Measurements from ENCODE around the gene ZNF2. TPM values are rescaled to one million over a fixed set of nuclear protein-coding genes. Genes with fewer than 3 reads are reported as not detected.
"Not testable (repeated sequence)": the region's sequence is repeated elsewhere in the genome, so short reads cannot be mapped to it uniquely, and the experiment has no call there.

Gene ZNF2
- total RNA-seq, 1 experiment from 2014 or later: 3.3 TPM

GRCh38 chr2:95185973-95186372 lies 20.4 kb downstream of the ZNF2 start:
- no peak for DNase-seq (ENCODE audit: low read depth)
- in situ Hi-C loops (cut with HindIII; ENCODE audit: low pct_unique_long_range_greater_than_20kb, low sequenced_read_pairs): no loop called here

GRCh38 chr2:95192956-95193355 lies 27.3 kb downstream of the ZNF2 start:
- in situ Hi-C loops (cut with HindIII; ENCODE audit: low pct_unique_long_range_greater_than_20kb, low sequenced_read_pairs): not testable (repeated sequence)
- DNase-seq (ENCODE audit: low read depth): peak; percentile 18

- DNase-seq (ENCODE audit: low read depth): no peak
- in situ Hi-C loops (cut with HindIII; ENCODE audit: low pct_unique_long_range_greater_than_20kb, low sequenced_read_pairs): no loop called here
Observed at GRCh38 chr2:95203911-95204310, 38.3 kb downstream of the ZNF2 start.

- in situ Hi-C loops (cut with HindIII; ENCODE audit: low pct_unique_long_range_greater_than_20kb, low sequenced_read_pairs): no loop called here
- DNase-seq (ENCODE audit: low read depth): no peak
Observed at GRCh38 chr2:95204396-95204795, 38.8 kb downstream of the ZNF2 start.

- in situ Hi-C loops (cut with HindIII; ENCODE audit: low pct_unique_long_range_greater_than_20kb, low sequenced_read_pairs): no loop called here
- DNase-seq (ENCODE audit: low read depth): no peak
Observed at GRCh38 chr2:95206096-95206495, 40.5 kb downstream of the ZNF2 start.

- peak; percentile 97 for DNase-seq (ENCODE audit: low read depth)
- in situ Hi-C loops (cut with HindIII; ENCODE audit: low pct_unique_long_range_greater_than_20kb, low sequenced_read_pairs): no loop called here
Observed at GRCh38 chr2:95207111-95207961, 41.7 kb downstream of the ZNF2 start, which contains the start of gene ZNF892. TSS of gene ZNF892 (plus strand) at chr2:95207521. CDS start at chr2:95207816, 295 bp downstream.

GRCh38 chr2:95208106-95208505 lies 42.5 kb downstream of the ZNF2 start:
- DNase-seq (ENCODE audit: low read depth): no peak
- in situ Hi-C loops (cut with HindIII; ENCODE audit: low pct_unique_long_range_greater_than_20kb, low sequenced_read_pairs): no loop called here

GRCh38 chr2:95215018-95215612 lies 49.5 kb downstream of the ZNF2 start:
- in situ Hi-C loops (cut with HindIII; ENCODE audit: low pct_unique_long_range_greater_than_20kb, low sequenced_read_pairs): no loop called here
- DNase-seq (ENCODE audit: low read depth): peak; percentile 19

- no peak for DNase-seq (ENCODE audit: low read depth)
- in situ Hi-C loops (cut with HindIII; ENCODE audit: low pct_unique_long_range_greater_than_20kb, low sequenced_read_pairs): no loop called here
Observed at GRCh38 chr2:95220449-95220848, 54.8 kb downstream of the ZNF2 start.

GRCh38 chr2:95225658-95226057 lies 60.0 kb downstream of the ZNF2 start:
- DNase-seq (ENCODE audit: low read depth): no peak
- in situ Hi-C loops (cut with HindIII; ENCODE audit: low pct_unique_long_range_greater_than_20kb, low sequenced_read_pairs): no loop called here

GRCh38 chr2:95231723-95232122 lies 66.1 kb downstream of the ZNF2 start:
- in situ Hi-C loops (cut with HindIII; ENCODE audit: low pct_unique_long_range_greater_than_20kb, low sequenced_read_pairs): no loop called here

GRCh38 chr2:95232232-95232631 lies 66.6 kb downstream of the ZNF2 start:
- in situ Hi-C loops (cut with HindIII; ENCODE audit: low pct_unique_long_range_greater_than_20kb, low sequenced_read_pairs): no loop called here
- DNase-seq (ENCODE audit: low read depth): no peak

More at GRCh38 chr2:95231723-95232122, 66.1 kb downstream of the ZNF2 start:
- peak; percentile 58 for DNase-seq (ENCODE audit: low read depth)

Other genes starting within 250 kb of the ZNF2 start
- gene MAL, start 140.1 kb upstream of the ZNF2 start, total RNA-seq (2014; rRNA removed; shearing (Covaris generic); ENCODE audit: low replicate concordance): 1.4 TPM in 1 of 2 replicates, not detected in the other
- 104 and 112 TPM in 2 replicates for gene MRPS5, start 44.0 kb upstream of the ZNF2 start, total RNA-seq (2014; rRNA removed; shearing (Covaris generic); ENCODE audit: low replicate concordance)
- 14.7 and 18.1 TPM in 2 replicates for gene ZNF514, start 6.0 kb upstream of the ZNF2 start, total RNA-seq (2014; rRNA removed; shearing (Covaris generic); ENCODE audit: low replicate concordance)
- 1.4 and 3.2 TPM in 2 replicates for gene ZNF892, start 41.7 kb downstream of the ZNF2 start, total RNA-seq (2014; rRNA removed; shearing (Covaris generic); ENCODE audit: low replicate concordance)
- 0.43 TPM in 1 of 2 replicates, not detected in the other for gene PROM2, start 108.6 kb downstream of the ZNF2 start, total RNA-seq (2014; rRNA removed; shearing (Covaris generic); ENCODE audit: low replicate concordance)
- 1.0 and 1.2 TPM in 2 replicates for gene KCNIP3, start 131.5 kb downstream of the ZNF2 start, total RNA-seq (2014; rRNA removed; shearing (Covaris generic); ENCODE audit: low replicate concordance)
- 51.3 and 99.1 TPM in 2 replicates for gene FAHD2A, start 236.9 kb downstream of the ZNF2 start, total RNA-seq (2014; rRNA removed; shearing (Covaris generic); ENCODE audit: low replicate concordance)